ENCODE results near the gene CHSY1. TPM values are rescaled to one million over a fixed set of nuclear protein-coding genes. Genes with fewer than 3 reads are reported as not detected.

The CHSY1 gene
- total and polyA plus RNA-seq, 2 of the 13 experiments (the other 11 are each of a cell fraction or from before 2014, with no cell fraction given), result 13.3 to 13.7 TPM

DNA sequence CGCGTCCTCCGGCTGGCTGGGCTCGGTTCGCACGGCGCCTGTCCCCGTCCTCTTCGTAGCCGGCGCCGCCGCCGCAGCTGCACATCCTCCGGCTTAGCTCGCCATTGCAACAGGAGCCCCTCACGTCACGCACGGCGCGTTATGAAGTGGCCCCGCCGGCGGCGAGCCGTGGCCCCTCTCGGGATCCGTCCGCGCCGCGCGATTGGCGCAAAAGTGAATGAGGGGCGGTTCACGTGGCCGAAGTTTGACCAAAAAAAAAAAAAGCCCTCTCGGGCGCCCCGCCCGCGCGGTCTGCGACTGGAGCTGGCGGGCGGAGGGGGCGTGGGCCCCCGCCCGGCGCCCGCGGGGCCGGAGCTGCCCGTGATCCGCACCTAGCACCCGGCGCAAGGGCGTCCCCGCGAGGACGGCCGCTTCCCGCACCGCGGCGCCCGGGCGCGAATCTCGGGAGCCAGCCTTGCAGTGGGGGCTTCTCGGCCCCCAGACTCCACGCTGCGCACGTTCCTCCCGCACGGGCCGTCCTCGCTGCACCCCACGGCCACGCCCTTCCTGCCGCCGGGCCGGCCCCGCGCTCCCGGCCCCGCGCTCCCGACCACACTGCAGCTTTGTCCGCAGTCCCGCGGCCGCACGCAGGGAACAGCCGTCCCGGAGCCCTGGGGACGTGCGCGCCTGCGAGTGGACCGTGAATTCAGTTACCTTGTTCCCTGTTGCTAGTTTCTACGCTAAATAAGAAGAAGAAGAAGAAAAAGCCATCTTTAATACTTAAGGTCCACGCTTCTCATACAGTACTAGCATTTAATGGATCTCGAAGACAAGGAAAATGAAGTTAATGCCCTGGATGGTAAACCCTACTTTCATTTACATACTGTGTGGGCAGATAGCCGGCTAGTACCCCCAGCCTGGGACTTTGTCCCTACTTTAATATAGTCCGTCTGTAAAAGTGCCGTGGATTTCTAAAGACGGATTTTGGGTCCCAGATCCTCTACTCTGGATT is at the start of gene CHSY1 (continued):
- TF ChIP-seq SRSF9 (IDR thresholded peaks at IDR 0.05; ENCODE audit: borderline replicate concordance, insufficient read depth, low read depth, low read length, poor library complexity, severe bottlenecking) (no peak), ZIK1 (CRISPR knock-in tag; IDR thresholded peaks at IDR 0.05; ENCODE audit: borderline replicate concordance, low read depth) (peak; percentile 55; the same call in 1 of the 2 replicates), CCAR2 (optimal IDR thresholded peaks at IDR 0.05; ENCODE audit: low read depth, low read length) (no peak), NPAS2 (CRISPR knock-in tag; IDR thresholded peaks at IDR 0.05; ENCODE audit: borderline replicate concordance) (no peak), PHF20 (CRISPR knock-in tag; IDR thresholded peaks at IDR 0.05) (no peak), FLYWCH1 (CRISPR knock-in tag; IDR thresholded peaks at IDR 0.05) (0 out of 2 replicates have a peak, but pooled peaks have one; percentile 46), SOX5 (CRISPR knock-in tag; IDR thresholded peaks at IDR 0.05; ENCODE audit: borderline replicate concordance) (0 out of 2 replicates have a peak, but pooled peaks have one; percentile 4), DR1 (CRISPR knock-in tag; IDR thresholded peaks at IDR 0.05) (no peak; the same call in 1 of the 2 replicates), KDM5B (CRISPR knock-in tag; IDR thresholded peaks at IDR 0.05; ENCODE audit: borderline replicate concordance) (peak; percentile 27; the same call in 1 of the 2 replicates), FOXC1 (CRISPR knock-in tag; IDR thresholded peaks at IDR 0.05; ENCODE audit: borderline replicate concordance) (peak; percentile 33; the same call in 1 of the 2 replicates), JUNB (CRISPR knock-in tag; IDR thresholded peaks at IDR 0.05; ENCODE audit: borderline replicate concordance) (no peak; the same call in 1 of the 2 replicates), ZSCAN20 (CRISPR knock-in tag; IDR thresholded peaks at IDR 0.05; ENCODE audit: borderline replicate concordance) (peak; percentile 60; the same call in 1 of the 2 replicates), ZFP36L2 (CRISPR knock-in tag; IDR thresholded peaks at IDR 0.05) (no peak), SIX1 (CRISPR knock-in tag; IDR thresholded peaks at IDR 0.05; ENCODE audit: borderline replicate concordance) (no peak)
- TF ChIP-seq, protein P1, sequence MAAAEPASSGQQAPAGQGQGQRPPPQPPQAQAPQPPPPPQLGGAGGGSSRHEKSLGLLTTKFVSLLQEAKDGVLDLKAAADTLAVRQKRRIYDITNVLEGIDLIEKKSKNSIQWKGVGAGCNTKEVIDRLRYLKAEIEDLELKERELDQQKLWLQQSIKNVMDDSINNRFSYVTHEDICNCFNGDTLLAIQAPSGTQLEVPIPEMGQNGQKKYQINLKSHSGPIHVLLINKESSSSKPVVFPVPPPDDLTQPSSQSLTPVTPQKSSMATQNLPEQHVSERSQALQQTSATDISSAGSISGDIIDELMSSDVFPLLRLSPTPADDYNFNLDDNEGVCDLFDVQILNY (CRISPR knock-in tag; conservative IDR thresholded peaks at IDR 0.05), result no peak; the same call in 1 of the 2 replicates
- TF ChIP-seq, protein P2, sequence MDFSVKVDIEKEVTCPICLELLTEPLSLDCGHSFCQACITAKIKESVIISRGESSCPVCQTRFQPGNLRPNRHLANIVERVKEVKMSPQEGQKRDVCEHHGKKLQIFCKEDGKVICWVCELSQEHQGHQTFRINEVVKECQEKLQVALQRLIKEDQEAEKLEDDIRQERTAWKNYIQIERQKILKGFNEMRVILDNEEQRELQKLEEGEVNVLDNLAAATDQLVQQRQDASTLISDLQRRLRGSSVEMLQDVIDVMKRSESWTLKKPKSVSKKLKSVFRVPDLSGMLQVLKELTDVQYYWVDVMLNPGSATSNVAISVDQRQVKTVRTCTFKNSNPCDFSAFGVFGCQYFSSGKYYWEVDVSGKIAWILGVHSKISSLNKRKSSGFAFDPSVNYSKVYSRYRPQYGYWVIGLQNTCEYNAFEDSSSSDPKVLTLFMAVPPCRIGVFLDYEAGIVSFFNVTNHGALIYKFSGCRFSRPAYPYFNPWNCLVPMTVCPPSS (IDR thresholded peaks at IDR 0.05), result no peak
- TF ChIP-seq, protein P3, sequence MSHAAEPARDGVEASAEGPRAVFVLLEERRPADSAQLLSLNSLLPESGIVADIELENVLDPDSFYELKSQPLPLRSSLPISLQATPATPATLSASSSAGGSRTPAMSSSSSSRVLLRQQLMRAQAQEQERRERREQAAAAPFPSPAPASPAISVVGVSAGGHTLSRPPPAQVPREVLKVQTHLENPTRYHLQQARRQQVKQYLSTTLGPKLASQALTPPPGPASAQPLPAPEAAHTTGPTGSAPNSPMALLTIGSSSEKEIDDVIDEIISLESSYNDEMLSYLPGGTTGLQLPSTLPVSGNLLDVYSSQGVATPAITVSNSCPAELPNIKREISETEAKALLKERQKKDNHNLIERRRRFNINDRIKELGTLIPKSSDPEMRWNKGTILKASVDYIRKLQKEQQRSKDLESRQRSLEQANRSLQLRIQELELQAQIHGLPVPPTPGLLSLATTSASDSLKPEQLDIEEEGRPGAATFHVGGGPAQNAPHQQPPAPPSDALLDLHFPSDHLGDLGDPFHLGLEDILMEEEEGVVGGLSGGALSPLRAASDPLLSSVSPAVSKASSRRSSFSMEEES (CRISPR knock-in tag; IDR thresholded peaks at IDR 0.05), result peak; percentile 54; the same call in 1 of the 2 replicates
- TF ChIP-seq, protein P4, sequence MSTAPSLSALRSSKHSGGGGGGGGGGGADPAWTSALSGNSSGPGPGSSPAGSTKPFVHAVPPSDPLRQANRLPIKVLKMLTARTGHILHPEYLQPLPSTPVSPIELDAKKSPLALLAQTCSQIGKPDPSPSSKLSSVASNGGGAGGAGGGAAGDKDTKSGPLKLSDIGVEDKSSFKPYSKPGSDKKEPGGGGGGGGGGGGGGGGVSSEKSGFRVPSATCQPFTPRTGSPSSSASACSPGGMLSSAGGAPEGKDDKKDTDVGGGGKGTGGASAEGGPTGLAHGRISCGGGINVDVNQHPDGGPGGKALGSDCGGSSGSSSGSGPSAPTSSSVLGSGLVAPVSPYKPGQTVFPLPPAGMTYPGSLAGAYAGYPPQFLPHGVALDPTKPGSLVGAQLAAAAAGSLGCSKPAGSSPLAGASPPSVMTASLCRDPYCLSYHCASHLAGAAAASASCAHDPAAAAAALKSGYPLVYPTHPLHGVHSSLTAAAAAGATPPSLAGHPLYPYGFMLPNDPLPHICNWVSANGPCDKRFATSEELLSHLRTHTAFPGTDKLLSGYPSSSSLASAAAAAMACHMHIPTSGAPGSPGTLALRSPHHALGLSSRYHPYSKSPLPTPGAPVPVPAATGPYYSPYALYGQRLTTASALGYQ (CRISPR knock-in tag; IDR thresholded peaks at IDR 0.05), result no peak
- TF ChIP-seq, protein P5, sequence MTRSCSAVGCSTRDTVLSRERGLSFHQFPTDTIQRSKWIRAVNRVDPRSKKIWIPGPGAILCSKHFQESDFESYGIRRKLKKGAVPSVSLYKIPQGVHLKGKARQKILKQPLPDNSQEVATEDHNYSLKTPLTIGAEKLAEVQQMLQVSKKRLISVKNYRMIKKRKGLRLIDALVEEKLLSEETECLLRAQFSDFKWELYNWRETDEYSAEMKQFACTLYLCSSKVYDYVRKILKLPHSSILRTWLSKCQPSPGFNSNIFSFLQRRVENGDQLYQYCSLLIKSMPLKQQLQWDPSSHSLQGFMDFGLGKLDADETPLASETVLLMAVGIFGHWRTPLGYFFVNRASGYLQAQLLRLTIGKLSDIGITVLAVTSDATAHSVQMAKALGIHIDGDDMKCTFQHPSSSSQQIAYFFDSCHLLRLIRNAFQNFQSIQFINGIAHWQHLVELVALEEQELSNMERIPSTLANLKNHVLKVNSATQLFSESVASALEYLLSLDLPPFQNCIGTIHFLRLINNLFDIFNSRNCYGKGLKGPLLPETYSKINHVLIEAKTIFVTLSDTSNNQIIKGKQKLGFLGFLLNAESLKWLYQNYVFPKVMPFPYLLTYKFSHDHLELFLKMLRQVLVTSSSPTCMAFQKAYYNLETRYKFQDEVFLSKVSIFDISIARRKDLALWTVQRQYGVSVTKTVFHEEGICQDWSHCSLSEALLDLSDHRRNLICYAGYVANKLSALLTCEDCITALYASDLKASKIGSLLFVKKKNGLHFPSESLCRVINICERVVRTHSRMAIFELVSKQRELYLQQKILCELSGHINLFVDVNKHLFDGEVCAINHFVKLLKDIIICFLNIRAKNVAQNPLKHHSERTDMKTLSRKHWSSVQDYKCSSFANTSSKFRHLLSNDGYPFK (CRISPR knock-in tag; IDR thresholded peaks at IDR 0.05; ENCODE audit: borderline replicate concordance), result no peak

All from HepG2 (cell line).